Measurements from ENCODE around the gene THBS1.

DNA sequence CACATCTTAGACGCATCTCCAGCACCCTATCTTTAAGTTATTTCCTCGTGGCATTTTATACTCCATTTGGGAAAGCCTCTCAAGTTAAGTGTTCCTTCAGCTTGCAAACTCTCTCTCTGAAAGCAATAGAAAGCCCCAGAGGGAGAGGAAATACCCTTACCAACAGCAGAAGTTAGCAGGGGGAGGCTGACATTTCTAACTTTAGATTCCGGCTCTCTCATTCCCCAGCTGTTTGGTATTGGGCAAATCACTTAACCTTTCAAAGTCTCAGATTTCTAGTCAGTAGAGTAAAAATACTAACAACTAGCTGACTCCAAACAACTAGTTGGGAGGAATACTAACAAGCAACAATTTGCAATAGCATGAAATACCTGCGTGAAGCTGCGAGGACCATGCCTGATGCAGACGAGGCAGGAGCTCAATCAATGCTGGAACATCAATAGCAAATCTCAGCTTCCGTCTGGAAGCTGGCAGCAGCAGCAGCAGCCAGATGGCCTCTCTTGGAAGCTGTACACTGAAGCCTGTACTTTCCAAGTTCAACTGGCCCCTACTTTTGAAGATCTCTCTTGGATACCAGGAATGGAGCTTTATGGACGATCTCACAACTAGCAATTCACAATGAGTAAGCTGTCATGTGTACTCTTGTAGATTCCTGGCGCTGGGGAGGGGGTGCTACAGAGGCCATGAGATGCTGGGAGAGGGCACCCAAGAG is 47.8 kb downstream of the THBS1 start:
- TF ChIP-seq POLR2A (IDR thresholded peaks at IDR 0.05) (no peak), CTCF (IDR thresholded peaks at IDR 0.05) (no peak), POLR2AphosphoS5 (IDR thresholded peaks at IDR 0.05; ENCODE audit: insufficient read depth in 1 of 2, low read depth in 1 of 2) (no peak)

All from vagina (tissue), 2 donors.